GM19328 (cell line): ENCODE measurements around the gene CAMK4.
"Not testable (repeated sequence)": the region's sequence is repeated elsewhere in the genome, so short reads cannot be mapped to it uniquely, and the experiment has no call there.

Experiments used
- ATAC-seq: cut with Tn5 transposase; IDR thresholded peaks from one replicate; pipeline ENCODE4 v1.9.1; 2021; ENCODE audit warnings: mild to moderate bottlenecking, moderate library complexity; ENCODE audit not compliant: unreplicated experiment

Gene CAMK4

DNA sequence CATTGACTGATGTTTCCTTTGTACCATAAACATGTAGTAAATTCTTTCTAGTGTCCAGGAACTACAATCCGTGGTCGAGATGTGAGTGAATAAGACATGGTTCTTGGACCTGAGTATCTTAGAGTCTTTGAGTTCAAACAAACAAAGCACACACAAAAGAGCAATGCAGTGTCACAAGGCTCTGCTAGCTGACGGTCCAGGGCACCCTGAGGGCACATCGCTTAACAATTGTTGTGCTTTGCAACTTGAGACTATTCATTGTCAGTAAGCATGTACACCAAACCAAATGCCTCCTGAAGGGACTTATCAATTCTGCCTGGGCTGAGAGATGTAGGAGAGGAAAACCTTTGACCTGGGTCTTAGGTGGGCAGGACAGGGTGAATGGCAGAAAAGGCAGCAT, 84.8 kb downstream of the CAMK4 start:
- no peak for ATAC-seq

DNA sequence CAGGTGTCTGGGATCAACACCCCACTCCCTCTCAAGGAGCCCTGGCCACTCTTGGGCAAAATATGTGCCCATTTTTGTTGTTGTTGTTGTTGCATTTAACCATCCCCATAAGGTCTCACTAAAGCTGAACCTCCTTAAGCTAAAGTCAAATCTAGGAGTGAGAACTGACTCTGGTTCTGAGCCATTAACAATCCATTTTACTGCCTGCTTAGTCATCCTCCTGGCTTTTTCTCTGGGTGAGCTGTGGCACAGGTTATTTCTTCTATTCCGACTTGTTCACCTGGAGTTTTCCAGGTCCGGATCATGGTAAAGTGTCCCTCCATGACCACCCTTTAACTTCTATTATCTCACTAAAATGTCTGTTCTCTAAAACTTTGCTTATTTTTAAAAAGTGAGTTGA, 85.2 kb downstream of the CAMK4 start:
- ATAC-seq: no peak

DNA sequence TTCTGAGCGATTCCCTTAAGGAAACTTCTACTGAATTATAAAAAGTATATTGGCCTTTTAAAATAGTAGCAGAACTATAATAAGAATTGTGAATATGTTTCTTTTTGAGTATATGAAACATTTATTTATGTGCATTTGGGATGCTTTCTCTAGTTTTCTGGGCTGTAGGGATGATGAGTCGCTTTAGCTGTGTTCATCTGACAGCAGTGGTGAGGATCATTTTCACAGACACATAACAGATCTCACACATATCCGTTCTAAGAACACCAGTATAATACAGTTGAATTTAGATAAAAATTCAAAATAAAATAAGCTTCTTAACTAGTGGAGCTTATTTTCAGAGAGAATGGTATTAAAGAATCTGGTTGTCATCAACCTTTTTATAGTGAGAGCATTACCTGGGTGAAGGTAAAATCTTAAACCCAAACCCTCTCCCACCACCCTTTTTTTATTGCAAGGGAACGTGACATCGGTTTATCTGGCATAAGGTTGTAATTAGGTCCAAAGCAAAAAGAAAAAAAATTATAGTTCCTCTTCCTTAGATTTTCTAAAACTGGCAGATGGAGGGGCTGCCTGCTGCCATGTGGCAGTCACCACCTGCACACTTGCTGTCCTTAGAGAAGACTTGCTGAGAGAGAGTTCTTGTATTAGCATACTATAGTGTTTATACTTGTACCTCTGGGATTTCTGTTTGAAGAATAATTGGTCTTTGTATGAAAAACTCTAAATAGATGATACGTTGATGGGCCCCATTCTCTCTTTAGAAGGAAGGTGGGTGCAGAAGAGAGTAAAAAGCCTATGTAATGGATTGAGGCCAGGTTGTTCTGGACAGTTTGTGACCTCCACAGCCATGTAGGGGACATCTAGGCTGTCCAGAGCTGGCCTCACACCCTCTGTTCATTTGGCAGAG, 86.8 kb downstream of the CAMK4 start:
- ATAC-seq: no peak

- no peak for ATAC-seq
These were observed 87.5 kb downstream of the CAMK4 start for GRCh38 chr5:111311666-111312065.

DNA sequence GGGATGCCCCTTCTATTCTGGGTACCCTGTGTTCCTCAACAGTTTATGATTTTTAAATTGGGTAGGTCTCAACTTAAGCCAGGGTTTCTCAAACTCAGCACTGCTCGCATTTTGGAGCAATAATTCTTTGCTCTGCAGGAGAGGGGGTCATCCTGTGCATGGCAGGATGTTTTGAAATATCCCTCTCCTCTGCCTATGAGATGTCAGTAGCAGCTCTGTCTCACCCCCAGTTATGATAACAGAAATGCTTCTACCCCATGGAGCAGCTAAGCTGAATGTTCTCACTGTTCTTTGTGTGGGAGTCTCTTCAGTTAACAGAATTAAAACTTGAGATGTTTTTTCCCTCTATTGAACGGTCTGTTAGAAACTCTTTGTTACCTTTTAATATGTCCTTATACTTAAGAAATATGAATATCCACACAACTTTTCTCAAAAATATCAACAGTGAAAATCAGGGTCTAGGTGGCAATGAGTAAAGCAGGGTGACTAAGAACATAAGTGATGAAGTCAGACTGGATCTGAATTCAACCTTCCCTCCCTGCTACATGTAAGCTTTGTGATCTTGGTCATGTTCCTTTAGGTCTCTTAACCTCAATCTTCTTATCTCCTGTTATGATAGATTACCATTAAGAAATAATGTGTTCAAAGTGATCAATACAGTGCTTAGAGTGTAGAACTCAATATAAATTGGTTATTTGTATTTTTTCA, 89.0 kb downstream of the CAMK4 start:
- no peak for ATAC-seq

GRCh38 chr5:111320953-111321352, 96.8 kb downstream of the CAMK4 start:
- ATAC-seq: no peak

GRCh38 chr5:111321376-111321775, 97.2 kb downstream of the CAMK4 start:
- no peak for ATAC-seq

GRCh38 chr5:111326551-111326950, 102.4 kb downstream of the CAMK4 start:
- ATAC-seq: no peak

GRCh38 chr5:111337133-111337532, 112.9 kb downstream of the CAMK4 start:
- ATAC-seq: no peak

GRCh38 chr5:111337688-111338087, 113.5 kb downstream of the CAMK4 start:
- no peak for ATAC-seq

- no peak for ATAC-seq
These were observed 121.5 kb downstream of the CAMK4 start for GRCh38 chr5:111345731-111346130.

DNA sequence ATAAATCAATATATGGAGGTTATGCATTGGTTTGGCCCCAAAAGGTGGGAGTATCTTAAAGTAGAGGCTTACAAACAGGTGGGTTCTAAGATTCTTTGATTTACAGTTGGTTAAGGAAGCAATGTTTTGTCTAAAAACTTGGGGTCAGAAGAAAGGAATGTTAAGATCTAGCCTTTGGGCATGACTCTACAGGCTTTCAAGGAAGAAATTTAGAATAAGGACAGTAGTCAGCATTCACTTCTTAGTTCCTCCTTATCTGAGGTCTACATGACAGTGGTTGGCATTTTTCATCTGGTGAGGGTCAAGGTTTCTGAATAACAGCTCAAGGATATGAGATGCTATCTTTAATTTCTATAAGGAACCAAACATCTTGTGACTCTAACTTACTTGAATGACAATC, 122.8 kb downstream of the CAMK4 start:
- no peak for ATAC-seq

DNA sequence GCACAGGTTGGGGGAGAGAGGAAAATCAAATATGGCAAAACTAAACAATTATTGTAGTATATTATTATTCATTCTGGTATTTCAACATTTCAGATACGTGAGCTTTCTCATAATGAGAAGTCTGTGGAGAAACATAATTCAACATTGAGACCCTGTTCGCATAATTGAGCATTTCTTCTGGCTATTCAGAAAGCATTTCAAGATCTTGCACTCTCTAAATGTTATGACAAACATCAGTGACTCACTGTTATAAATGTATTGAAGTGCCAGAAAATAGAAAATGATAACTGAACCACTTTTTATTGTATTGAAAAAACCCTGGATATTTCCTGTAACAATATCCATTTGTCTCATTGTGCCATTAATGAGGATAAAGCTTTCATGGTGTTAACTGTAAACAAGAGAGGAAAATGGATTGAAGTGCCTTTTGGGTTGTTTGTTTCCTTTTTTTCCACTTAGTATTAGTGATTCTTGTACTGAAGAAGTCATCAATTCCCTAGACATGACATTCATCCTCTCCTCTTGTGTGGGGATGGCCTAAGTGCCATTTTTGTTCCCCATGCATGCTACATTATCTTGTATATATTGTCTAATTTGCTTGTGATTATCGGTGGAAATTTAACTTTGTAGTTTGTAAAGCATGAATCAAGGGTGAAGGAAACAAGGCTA, 124.6 kb downstream of the CAMK4 start:
- ATAC-seq: no peak

GRCh38 chr5:111349429-111349828, 125.2 kb downstream of the CAMK4 start:
- ATAC-seq: no peak

- no peak for ATAC-seq
These were observed 128.9 kb downstream of the CAMK4 start for GRCh38 chr5:111353035-111353434.

- ATAC-seq: not testable (repeated sequence)
These were observed 134.5 kb downstream of the CAMK4 start for GRCh38 chr5:111358726-111359125.

DNA sequence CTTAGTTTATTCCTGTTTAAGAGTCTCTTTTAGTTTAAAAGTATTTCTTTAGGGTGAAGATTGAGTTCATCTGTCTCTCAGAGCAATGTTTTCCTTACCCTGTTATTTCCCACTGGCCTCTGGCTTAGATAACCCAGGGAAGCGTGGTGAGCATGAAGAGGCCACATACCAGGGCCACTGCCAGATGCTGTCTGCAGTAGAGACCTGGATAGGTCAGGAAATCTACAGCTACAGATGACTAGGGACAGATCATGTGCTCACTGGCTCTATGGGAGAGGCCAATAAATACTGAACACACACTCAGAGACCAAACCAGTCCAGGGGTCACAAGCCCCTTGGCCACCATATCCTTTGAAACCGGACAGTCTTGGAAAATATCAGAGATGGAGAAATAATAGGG, 136.0 kb downstream of the CAMK4 start:
- no peak for ATAC-seq

- ATAC-seq: no peak
These were observed 140.8 kb downstream of the CAMK4 start for GRCh38 chr5:111364992-111365391.

DNA sequence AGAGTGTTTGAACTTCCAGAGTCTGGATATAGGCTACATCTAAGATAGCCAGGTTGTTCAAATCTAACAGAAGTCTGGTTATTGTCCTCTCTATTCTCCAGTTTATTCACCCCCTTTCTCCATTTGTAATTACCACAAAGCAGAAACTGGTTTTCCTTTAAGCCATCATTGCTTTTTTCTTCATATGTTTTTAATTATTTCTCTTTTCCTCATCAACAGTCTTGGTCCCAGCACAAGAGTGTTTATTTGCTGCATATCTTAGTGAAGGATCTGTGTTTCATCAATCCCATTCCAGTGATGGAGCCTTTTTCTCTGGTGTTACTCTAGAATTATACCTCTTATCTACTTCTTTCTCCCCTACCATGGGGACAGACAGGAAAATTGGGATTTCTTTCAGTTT, 142.2 kb downstream of the CAMK4 start:
- ATAC-seq: no peak

DNA sequence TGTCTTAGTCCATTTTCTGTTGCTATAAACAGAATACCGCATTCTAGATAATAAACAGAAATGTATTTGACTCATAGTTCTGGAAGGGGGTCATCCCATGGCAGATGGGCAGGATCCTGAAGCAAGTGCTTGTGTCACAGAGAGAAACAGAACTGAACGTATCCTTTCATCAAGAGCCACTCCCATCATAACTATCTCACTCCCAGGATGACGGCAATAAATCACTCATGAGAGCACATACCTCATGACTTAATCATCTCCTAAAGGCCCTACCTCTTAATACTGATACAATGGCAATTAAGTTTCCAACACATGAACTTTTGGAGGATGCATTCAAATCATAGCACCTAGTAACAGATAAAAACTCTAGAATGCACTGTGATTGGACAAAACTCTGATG, 142.9 kb downstream of the CAMK4 start:
- ATAC-seq: no peak

- no peak for ATAC-seq
These were observed 148.6 kb downstream of the CAMK4 start for GRCh38 chr5:111372799-111373198.

GRCh38 chr5:111374380-111374779, 150.2 kb downstream of the CAMK4 start:
- no peak for ATAC-seq
